Measurements from ENCODE around the gene SP9. TPM values are rescaled to one million over a fixed set of nuclear protein-coding genes. Genes with fewer than 3 reads are reported as not detected.
"Not testable (repeated sequence)": the region's sequence is repeated elsewhere in the genome, so short reads cannot be mapped to it uniquely, and the experiment has no call there.

Gene SP9
- total RNA-seq, 1 donor from 2014 or later = not detected

DNA sequence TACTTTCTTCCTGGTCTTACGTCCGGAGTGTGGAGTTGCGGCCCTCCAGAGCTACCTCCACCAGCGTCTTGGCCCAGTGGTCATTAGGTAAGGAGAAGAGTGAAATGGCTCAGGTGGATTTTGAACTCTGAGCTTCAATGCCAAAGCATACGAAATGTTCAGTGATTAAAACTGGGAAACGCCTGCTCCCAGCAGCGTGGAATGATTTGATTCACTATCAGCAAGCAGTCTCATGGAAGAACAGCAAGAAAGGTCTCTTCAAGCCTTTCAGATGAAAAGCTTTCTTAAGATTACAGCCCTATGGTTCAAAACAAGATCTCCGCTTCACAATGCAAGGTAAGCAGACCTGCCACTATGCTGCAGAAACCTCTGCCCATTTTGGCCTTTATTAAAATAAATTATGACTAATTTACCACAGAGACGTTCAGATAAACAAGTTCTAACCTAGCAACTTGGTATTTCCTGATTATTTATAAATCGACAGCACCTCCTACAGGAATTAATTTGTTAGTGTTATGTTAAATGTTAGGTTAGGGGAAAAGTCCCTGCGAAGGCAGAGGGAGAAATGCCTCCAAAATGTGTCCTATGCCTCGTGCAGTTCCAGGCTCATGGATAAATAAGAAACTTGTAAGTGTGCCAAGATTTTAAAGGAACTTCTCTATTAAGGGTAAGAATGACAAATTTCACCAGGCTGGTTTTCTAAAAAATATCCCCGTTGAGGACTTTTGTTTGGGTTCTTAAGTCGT, 10.1 kb downstream of the SP9 start:
- DNase-seq (ENCODE audit: low read depth) = peak; percentile 63

- peak; percentile 28 for DNase-seq (ENCODE audit: low read depth)
Measured at GRCh38 chr2:174350018-174350417, 15.3 kb downstream of the SP9 start.

GRCh38 chr2:174350593-174351181, 15.9 kb downstream of the SP9 start:
- no peak for DNase-seq (ENCODE audit: low read depth)

DNA sequence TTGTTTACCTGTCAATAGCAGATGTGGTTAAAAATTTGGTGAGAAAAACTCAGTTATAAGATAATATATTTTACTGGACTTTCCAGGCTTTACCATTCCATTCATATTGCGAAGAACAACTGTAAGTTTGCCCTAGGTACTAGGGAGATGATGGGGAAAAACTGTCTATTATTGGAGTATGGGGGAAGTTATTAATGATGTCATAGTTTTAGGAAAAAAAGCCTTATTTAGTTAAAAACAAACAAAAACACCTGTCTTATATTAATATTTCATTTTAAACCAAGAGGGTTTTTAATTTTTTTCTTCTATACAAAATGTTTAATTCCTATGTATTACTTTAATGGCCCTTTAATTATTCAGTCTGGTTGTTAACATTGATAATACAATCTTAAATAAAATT, 18.2 kb downstream of the SP9 start:
- no peak for DNase-seq (ENCODE audit: low read depth)

GRCh38 chr2:174356347-174356746, 21.6 kb downstream of the SP9 start:
- DNase-seq (ENCODE audit: low read depth) = no peak

DNA sequence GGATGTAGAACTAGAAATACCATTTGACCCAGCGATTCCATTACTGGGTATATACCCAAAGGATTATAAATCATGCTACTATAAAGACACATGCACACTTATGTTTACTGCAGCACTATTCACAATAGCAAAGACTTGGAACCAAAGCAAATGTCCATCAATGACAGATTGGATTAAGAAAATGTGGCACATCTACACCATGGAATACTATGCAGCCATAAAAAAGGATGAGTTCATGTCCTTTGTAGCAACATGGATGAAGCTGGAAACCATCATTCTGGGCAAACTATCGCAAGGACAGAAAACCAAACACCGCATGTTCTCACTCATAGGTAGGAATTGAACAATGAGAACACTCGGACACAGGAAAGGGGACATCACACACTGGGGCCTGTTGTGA, 24.9 kb downstream of the SP9 start:
- DNase-seq (ENCODE audit: low read depth) = not testable (repeated sequence)

- no peak for DNase-seq (ENCODE audit: low read depth)
Measured at GRCh38 chr2:174362949-174363348, 28.2 kb downstream of the SP9 start.

DNA sequence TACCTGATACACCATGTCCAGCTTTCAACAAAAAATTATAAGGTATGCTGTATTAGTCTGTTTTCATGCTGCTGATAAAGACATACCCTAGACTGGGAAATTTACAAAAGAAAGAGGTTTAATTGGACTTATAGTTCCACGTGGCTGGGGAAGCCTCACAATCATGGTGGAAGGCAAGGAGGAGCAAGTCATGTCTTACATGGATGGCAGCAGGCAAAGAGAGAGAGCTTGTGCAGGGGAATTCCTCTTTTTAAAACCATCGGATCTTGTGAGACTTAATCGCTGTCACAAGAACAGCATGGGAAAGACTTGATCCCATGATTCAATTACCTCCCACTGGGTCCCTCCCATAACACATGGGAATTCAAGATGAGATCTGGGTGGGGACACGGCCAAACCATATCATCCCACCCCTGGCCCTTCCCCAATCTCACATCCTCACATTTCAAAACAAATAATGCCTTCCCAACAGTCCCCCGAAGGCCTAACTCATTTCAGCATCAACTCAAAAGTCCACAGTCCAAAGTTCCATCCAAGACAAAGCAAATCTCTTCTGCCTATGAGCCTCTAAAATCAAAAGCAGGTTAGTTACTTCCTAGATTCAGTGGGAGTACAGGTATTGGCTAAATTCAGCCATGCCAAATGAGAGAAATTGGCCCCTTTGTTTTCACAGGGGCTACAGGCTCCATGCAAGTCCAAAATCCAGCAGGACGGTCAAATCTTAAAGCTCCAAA, 28.9 kb downstream of the SP9 start:
- not testable (repeated sequence) for DNase-seq (ENCODE audit: low read depth)

GRCh38 chr2:174364628-174365027, 29.9 kb downstream of the SP9 start:
- no peak for DNase-seq (ENCODE audit: low read depth)

- DNase-seq (ENCODE audit: low read depth) = no peak
Measured at GRCh38 chr2:174365571-174365970, 30.8 kb downstream of the SP9 start.

- DNase-seq (ENCODE audit: low read depth) = no peak
Measured at GRCh38 chr2:174368691-174369090, 33.9 kb downstream of the SP9 start.

DNA sequence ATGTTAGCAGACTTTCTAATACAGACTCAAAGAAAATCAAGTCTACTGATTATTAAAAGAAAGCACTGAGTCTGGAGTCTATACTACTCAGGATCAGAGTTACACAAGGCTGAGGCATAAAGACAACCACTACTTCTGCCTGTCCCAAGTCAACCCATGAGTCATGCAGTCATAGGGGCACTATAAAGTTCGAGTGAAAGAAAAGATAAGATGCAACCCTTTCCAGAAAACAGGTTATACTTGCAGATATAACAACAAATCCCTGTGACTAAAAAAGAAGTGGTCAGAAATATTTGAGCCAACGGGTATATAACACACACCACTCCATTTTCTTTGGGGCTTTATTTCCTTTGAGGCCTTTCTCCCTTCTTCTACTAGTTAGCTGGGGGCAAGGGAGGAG, 42.2 kb downstream of the SP9 start:
- peak; percentile 12 for DNase-seq (ENCODE audit: low read depth)

GRCh38 chr2:174383796-174384195, 49.0 kb downstream of the SP9 start:
- no peak for DNase-seq (ENCODE audit: low read depth)

GRCh38 chr2:174385201-174385600, 50.4 kb downstream of the SP9 start:
- DNase-seq (ENCODE audit: low read depth) = no peak

Other genes starting within 250 kb of the SP9 start
- gene OLA1, start 86.4 kb upstream of the SP9 start, total RNA-seq = 148 and 183 TPM in 2 replicates
- gene SCRN3, start 60.8 kb downstream of the SP9 start, total RNA-seq = 26.7 and 42.4 TPM in 2 replicates
- gene GPR155, start 152.1 kb downstream of the SP9 start, total RNA-seq = 3.3 and 7.0 TPM in 2 replicates

Data from renal cortical epithelial cell (primary cell).